ENCODE measurements around the gene TGFBR3. TPM values are rescaled to one million over a fixed set of nuclear protein-coding genes. Genes with fewer than 3 reads are reported as not detected.

Gene TGFBR3
- total and polyA plus RNA-seq, 9 of the 15 experiments (the other 6 are each of a cell fraction or from before 2014, with no cell fraction given) = 3.6 to 32.4 (median 15.6) TPM

- TF ChIP-seq CUX1 (CRISPR knock-in tag; IDR thresholded peaks at IDR 0.05) (peak; percentile 88), FOXP4 (CRISPR knock-in tag; IDR thresholded peaks at IDR 0.05; ENCODE audit: borderline replicate concordance) (no peak), KLF13 (tag; IDR thresholded peaks at IDR 0.05; ENCODE audit: borderline replicate concordance, low read depth) (no peak), TFE3 (CRISPR knock-in tag; IDR thresholded peaks at IDR 0.05) (peak; percentile 30), CEBPB (tag; IDR thresholded peaks at IDR 0.05) (no peak), DDX20 (tag; IDR thresholded peaks at IDR 0.05; ENCODE audit: low read depth) (peak; percentile 81), MCM2 (IDR thresholded peaks at IDR 0.05; ENCODE audit: low read depth) (no peak), HBP1 (CRISPR knock-in tag; IDR thresholded peaks at IDR 0.05) (peak; percentile 59; the same call in 1 of the 2 replicates), BRD9 (IDR thresholded peaks at IDR 0.05; ENCODE audit: low read depth, partially characterized antibody) (peak; percentile 93), XRCC4 (IDR thresholded peaks at IDR 0.05; ENCODE audit: extremely low read depth, insufficient read depth, insufficient read length) (no peak)
- TF ChIP-seq, protein P1, sequence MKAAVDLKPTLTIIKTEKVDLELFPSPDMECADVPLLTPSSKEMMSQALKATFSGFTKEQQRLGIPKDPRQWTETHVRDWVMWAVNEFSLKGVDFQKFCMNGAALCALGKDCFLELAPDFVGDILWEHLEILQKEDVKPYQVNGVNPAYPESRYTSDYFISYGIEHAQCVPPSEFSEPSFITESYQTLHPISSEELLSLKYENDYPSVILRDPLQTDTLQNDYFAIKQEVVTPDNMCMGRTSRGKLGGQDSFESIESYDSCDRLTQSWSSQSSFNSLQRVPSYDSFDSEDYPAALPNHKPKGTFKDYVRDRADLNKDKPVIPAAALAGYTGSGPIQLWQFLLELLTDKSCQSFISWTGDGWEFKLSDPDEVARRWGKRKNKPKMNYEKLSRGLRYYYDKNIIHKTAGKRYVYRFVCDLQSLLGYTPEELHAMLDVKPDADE (conservative IDR thresholded peaks at IDR 0.05; ENCODE audit: control insufficient read depth, low read depth, low read length) = no peak
- TF ChIP-seq, protein P2, sequence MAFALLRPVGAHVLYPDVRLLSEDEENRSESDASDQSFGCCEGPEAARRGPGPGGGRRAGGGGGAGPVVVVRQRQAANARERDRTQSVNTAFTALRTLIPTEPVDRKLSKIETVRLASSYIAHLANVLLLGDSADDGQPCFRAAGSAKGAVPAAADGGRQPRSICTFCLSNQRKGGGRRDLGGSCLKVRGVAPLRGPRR (CRISPR knock-in tag; IDR thresholded peaks at IDR 0.05) = no peak
Observed at GRCh38 chr1:91706140-91706957, 179.6 kb downstream of the TGFBR3 start (continued).
